G401 (cell line): ENCODE results near the gene EZH1. TPM values are rescaled to one million over a fixed set of nuclear protein-coding genes. Genes with fewer than 3 reads are reported as not detected.
"Not testable (repeated sequence)": the region's sequence is repeated elsewhere in the genome, so short reads cannot be mapped to it uniquely, and the experiment has no call there.

ENCODE experiments used
- DNase-seq: peaks from one replicate; pipeline ENCODE4 v3.0.0-alpha.2; 2015; ENCODE audit warnings: low spot score
- in situ Hi-C: cut with HindIII; loops from 2 replicates; pipeline ENCODE4 v1.10.0; 2016; ENCODE audit warnings: low sequenced_read_pairs, mixed read lengths
- total RNA-seq: library from RNA; depleted of rRNA; stranded (reverse); fragments of >200 nt; shearing (Covaris generic); gene quantifications from 2 replicates; pipeline ENCODE4 v1.2.3, GENCODE V29; 2014

Gene EZH1
- total RNA-seq, 1 experiment from 2014 or later: 14.7 TPM

GRCh38 chr17:42773290-42774035, 28.6 kb upstream of the EZH1 start, which contains the start of gene VPS25:
Gene VPS25 (plus strand): TSS chr17:42773449. CDS start chr17:42773476, 27 bp downstream.
- DNase-seq: peak; percentile 89
- in situ Hi-C loops: no loop called here

- in situ Hi-C loops: no loop called here
- no peak for DNase-seq
Observed at GRCh38 chr17:42772945-42773289, 28.1 kb upstream of the EZH1 start.

GRCh38 chr17:42769964-42770363, 25.1 kb upstream of the EZH1 start:
- in situ Hi-C loops, DNase-seq: not testable (repeated sequence)

- DNase-seq, in situ Hi-C loops: not testable (repeated sequence)
Observed at GRCh38 chr17:42768006-42768405, 23.2 kb upstream of the EZH1 start.

GRCh38 chr17:42767512-42767911, 22.7 kb upstream of the EZH1 start:
- in situ Hi-C loops: no loop called here
- DNase-seq: no peak

GRCh38 chr17:42766124-42766523, 21.3 kb upstream of the EZH1 start:
- in situ Hi-C loops: no loop called here
- no peak for DNase-seq

GRCh38 chr17:42761638-42762037, 16.8 kb upstream of the EZH1 start:
- in situ Hi-C loops: no loop called here
- no peak for DNase-seq

GRCh38 chr17:42760652-42761581, 16.1 kb upstream of the EZH1 start, which contains the start of gene RAMP2:
Gene RAMP2 (plus strand): TSS chr17:42761227. CDS start chr17:42761262, 35 bp downstream.
- in situ Hi-C loops: no loop called here
- DNase-seq: no peak

- no peak for DNase-seq
- in situ Hi-C loops: no loop called here
Observed at GRCh38 chr17:42759982-42760651, 15.3 kb upstream of the EZH1 start.

GRCh38 chr17:42754782-42755181, 9.9 kb upstream of the EZH1 start:
- no peak for DNase-seq

GRCh38 chr17:42751628-42752027, 6.8 kb upstream of the EZH1 start:
- in situ Hi-C loops: no loop called here

More at GRCh38 chr17:42754782-42755181, 9.9 kb upstream of the EZH1 start:
- in situ Hi-C loops: no loop called here

GRCh38 chr17:42750739-42751344, 6.0 kb upstream of the EZH1 start:
- in situ Hi-C loops: no loop called here
- DNase-seq: no peak

More at GRCh38 chr17:42751628-42752027, 6.8 kb upstream of the EZH1 start:
- no peak for DNase-seq

GRCh38 chr17:42748908-42749798, 4.3 kb upstream of the EZH1 start:
- in situ Hi-C loops: no loop called here
- no peak for DNase-seq

GRCh38 chr17:42748202-42748907, 3.5 kb upstream of the EZH1 start:
- DNase-seq: no peak
- in situ Hi-C loops: no loop called here

GRCh38 chr17:42744283-42744805, 496 bp downstream of the EZH1 start:
- in situ Hi-C loops: no loop called here
- DNase-seq: peak; percentile 64

GRCh38 chr17:42743595-42744282, 1.1 kb downstream of the EZH1 start:
- DNase-seq: no peak

GRCh38 chr17:42742916-42743315, 1.9 kb downstream of the EZH1 start:
- DNase-seq, in situ Hi-C loops: not testable (repeated sequence)

More at GRCh38 chr17:42743595-42744282, 1.1 kb downstream of the EZH1 start:
- in situ Hi-C loops: no loop called here
